ENCODE results near the gene ADAMTS12. TPM values are rescaled to one million over a fixed set of nuclear protein-coding genes. Genes with fewer than 3 reads are reported as not detected.

Gene ADAMTS12
- total and polyA plus RNA-seq, 2 donors = 2.5 to 28.8 TPM

DNA sequence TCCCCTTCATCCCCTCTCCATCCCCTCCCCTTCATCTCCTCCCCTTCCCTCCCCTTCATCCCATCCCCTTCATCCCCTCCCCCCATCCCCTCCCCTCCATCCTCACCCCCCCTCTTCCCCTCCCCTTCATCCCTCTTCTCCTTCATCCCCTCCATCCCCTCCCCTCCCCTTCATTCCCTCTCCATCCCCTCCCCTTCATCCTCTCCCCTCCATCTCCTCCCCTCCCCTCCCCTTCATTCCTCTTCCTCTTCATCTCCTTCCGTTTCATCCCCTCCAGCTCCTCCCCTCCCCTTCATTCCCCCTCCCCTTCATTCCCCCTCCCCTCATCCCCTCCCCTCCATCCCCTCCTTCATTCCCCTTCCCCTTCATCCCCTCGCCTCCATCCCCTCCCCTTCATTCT lies 410.9 kb downstream of the ADAMTS12 start:
- WGBS = 77% methylated on average over 2 of the region's 2 CpGs
- H3K36me3 ChIP-seq (ENCODE audit: insufficient read depth) = no peaks in the 10 kb centered on the region
- no peak overlapping the region for H3K4me3 ChIP-seq (ENCODE audit: low read depth, low read length)
- DNase-seq (ENCODE audit: extremely low spot score) = no peak
- H3K4me1 ChIP-seq (ENCODE audit: insufficient read depth) = no peaks in the 10 kb centered on the region
- H3K27ac ChIP-seq (ENCODE audit: low read depth) = no peak overlapping the region

DNA sequence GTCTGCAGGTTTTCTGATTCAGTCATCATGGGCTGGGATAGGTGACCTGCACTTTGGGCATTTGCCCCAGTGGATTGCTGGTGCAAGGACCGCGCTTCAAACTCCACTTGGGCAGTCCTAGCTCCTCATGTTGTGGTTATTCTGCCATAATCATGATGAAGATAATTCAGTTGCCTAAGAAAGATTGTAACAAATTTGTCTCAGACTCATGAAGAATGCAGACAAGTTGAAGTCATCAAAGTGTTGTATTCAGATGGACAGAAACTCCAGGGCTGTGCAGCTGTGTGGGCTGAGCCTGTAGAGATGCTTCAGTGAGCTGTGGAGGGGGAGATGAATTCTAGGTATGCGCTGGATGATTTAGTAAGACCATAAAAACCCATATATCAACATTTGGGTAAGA lies 412.5 kb downstream of the ADAMTS12 start:
- Histone ChIP-seq H3K4me1 (ENCODE audit: insufficient read depth) (no peaks in the 10 kb centered on the region), H3K36me3 (ENCODE audit: insufficient read depth) (peaks cover 1% of the 10 kb centered on the region), H3K4me3 (ENCODE audit: low read depth, low read length) (no peak overlapping the region), H3K27ac (ENCODE audit: low read depth) (no peak overlapping the region)
- DNase-seq (ENCODE audit: extremely low spot score) = no peak
- over 99% methylated on average over 3 of the region's 3 CpGs for WGBS

DNA sequence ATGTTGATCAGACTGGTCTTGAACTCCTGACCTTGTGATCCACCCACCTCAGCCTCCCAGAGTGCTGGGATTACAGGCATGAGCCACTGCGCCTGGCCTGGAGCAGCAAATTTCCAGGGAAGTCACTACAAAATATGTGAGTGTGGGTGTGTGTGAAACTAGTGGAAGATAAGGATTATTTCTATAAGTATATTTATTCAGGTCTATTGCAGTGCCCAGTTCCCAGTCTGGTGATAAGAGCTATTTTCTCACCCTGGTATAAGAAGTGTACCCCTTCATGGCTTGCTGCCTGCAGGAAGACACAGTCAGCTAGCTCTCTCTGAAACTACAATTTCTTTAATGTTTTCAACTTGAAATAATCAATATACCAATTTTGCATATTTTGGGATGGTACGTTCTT lies 414.0 kb downstream of the ADAMTS12 start:
- Histone ChIP-seq H3K27ac (ENCODE audit: low read depth) (no peak overlapping the region), H3K36me3 (ENCODE audit: insufficient read depth) (peaks cover 1% of the 10 kb centered on the region), H3K4me3 (ENCODE audit: low read depth, low read length) (no peak overlapping the region), H3K4me1 (ENCODE audit: insufficient read depth) (no peaks in the 10 kb centered on the region)
- WGBS = 98% methylated on average over 2 of the region's 2 CpGs
- no peak for DNase-seq (ENCODE audit: extremely low spot score)

GRCh38 chr5:33476992-33477391 lies 414.8 kb downstream of the ADAMTS12 start:
- H3K4me3 ChIP-seq (ENCODE audit: low read depth, low read length) = no peak overlapping the region
- H3K27ac ChIP-seq (ENCODE audit: low read depth) = no peak overlapping the region
- 93% methylated on average over 3 of the region's 3 CpGs for WGBS
- peaks cover 1% of the 10 kb centered on the region for H3K36me3 ChIP-seq (ENCODE audit: insufficient read depth)
- no peaks in the 10 kb centered on the region for H3K4me1 ChIP-seq (ENCODE audit: insufficient read depth)
- no peak for DNase-seq (ENCODE audit: extremely low spot score)

DNA sequence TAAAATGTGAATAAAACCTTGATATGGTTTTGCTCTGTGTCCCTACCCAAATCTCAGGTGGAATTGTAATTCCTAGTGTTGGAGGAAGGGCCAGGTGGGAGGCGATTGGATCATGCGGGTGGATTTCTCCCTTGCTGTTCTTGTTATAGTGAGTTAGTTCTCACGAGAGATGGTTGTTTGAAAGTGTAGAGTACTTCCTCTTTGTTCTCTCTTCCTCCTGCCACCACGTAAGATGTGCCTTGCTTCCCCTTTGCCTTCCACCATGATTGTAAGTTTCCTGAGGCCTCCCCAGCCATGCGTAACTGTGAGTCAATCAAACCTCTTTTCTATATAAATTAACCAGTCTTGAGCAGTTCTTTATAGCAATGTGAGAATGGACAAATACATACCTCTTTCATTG lies 416.1 kb downstream of the ADAMTS12 start:
- Histone ChIP-seq H3K27ac (ENCODE audit: low read depth) (no peak overlapping the region), H3K4me1 (ENCODE audit: insufficient read depth) (no peaks in the 10 kb centered on the region), H3K36me3 (ENCODE audit: insufficient read depth) (peaks cover 1% of the 10 kb centered on the region), H3K4me3 (ENCODE audit: low read depth, low read length) (no peak overlapping the region)
- 87% methylated on average over 5 of the region's 5 CpGs for WGBS
- no peak for DNase-seq (ENCODE audit: extremely low spot score)

DNA sequence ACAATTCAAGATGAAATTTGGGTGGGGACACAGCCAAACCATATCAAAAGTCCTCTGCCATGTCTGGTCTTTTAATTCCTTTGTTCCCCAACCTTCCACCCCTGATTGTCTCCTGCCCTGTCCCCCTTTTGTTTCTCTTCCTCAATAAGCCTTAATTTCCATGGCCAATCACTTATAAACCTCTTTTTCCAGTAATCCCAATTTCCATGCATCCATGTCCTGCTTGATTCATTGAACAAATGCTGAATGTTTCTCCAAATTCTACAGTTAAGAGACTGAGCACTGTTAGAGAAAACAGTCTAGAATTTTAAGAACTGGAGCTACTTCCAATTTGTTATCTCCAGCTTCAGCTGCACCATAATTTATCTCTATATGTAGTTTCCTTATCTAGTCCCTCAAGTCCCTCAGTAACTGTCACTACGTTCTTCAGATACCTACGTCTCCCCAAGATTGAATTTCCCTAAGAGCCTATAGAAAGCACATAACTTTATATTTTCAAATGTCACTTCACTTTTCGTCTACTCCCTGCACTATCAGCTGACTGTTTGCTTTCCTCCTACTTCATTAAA lies 416.8 kb downstream of the ADAMTS12 start:
- H3K4me1 ChIP-seq (ENCODE audit: insufficient read depth) = no peaks in the 10 kb centered on the region
- WGBS = 97% methylated on average over 3 of the region's 3 CpGs
- H3K4me3 ChIP-seq (ENCODE audit: low read depth, low read length) = no peak overlapping the region
- peaks cover 1% of the 10 kb centered on the region for H3K36me3 ChIP-seq (ENCODE audit: insufficient read depth)
- no peak for DNase-seq (ENCODE audit: extremely low spot score)
- no peak overlapping the region for H3K27ac ChIP-seq (ENCODE audit: low read depth)

- H3K36me3 ChIP-seq (ENCODE audit: insufficient read depth) = peaks cover 1% of the 10 kb centered on the region
- no peak overlapping the region for H3K4me3 ChIP-seq (ENCODE audit: low read depth, low read length)
- H3K4me1 ChIP-seq (ENCODE audit: insufficient read depth) = no peaks in the 10 kb centered on the region
- H3K27ac ChIP-seq (ENCODE audit: low read depth) = no peak overlapping the region
- WGBS = 94% methylated on average over 2 of the region's 2 CpGs
- no peak for DNase-seq (ENCODE audit: extremely low spot score)
Measured at GRCh38 chr5:33474004-33474403, 417.8 kb downstream of the ADAMTS12 start.

Small RNAs within 50 kb of the gene (small RNA-seq; reads per million reads assigned to genes)
- gene RNU6-923P = not detected

Other genes starting within 250 kb of the ADAMTS12 start
- not detected for gene RXFP3, start 44.4 kb upstream of the ADAMTS12 start, total RNA-seq
- gene RXFP3, start 44.4 kb upstream of the ADAMTS12 start, polyA plus RNA-seq = not detected
- not detected for gene SLC45A2, start 92.7 kb upstream of the ADAMTS12 start, total RNA-seq
- gene SLC45A2, start 92.7 kb upstream of the ADAMTS12 start, polyA plus RNA-seq = not detected
- 16.2 TPM for gene AMACR, start 116.1 kb upstream of the ADAMTS12 start, total RNA-seq
- gene AMACR, start 116.1 kb upstream of the ADAMTS12 start, polyA plus RNA-seq = 11.9 TPM
- 87.9 TPM for gene C1QTNF3, start 151.2 kb upstream of the ADAMTS12 start, total RNA-seq
- 4.4 TPM for gene C1QTNF3, start 151.2 kb upstream of the ADAMTS12 start, polyA plus RNA-seq

Data from urinary bladder (tissue), 4 donors.